ENCODE data around the gene BCAR3.

GRCh38 chr1:93522721-93523120, 158.9 kb downstream of the BCAR3 start:
- TF ChIP-seq CTCF (IDR thresholded peaks at IDR 0.05) (no peak), ZFX (IDR thresholded peaks at IDR 0.05; ENCODE audit: borderline replicate concordance) (no peak)

All from 22Rv1 (cell line).